Activated T-cell treated with anti-CD3 and anti-CD28 coated beads for 48 hours (primary cell): ENCODE measurements around the gene SCG3.

Experiments used
- DNase-seq: peaks from one replicate; pipeline ENCODE4 v3.0.0-alpha.2; 2020; ENCODE audit warnings: low read depth

SCG3 gene

DNA sequence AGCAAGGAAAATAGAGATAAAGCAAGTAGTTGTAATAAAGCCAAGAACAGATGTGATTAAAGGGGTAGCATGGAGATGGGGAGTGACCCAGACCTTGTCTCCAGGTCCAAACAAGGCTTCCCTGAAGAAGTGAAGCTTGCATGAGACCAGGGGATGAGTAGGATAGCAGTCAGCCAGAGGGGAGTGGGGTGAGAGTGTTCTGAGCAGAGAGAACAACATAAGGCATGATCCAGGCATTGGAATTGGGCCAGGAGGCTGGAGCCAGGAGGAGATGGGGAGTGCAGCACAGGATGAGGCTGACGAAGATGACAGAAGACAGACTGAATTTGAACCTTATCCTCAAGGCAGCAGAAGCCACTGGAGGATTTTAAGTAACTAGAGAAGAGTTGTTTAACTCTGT lies 77.3 kb downstream of the SCG3 start:
- no peak for DNase-seq

- DNase-seq: no peak
Observed at GRCh38 chr15:51759557-51760070, 78.3 kb downstream of the SCG3 start.

GRCh38 chr15:51760805-51761204 lies 79.5 kb downstream of the SCG3 start:
- no peak for DNase-seq

- no peak for DNase-seq
Observed at GRCh38 chr15:51765751-51766150, 84.4 kb downstream of the SCG3 start.

GRCh38 chr15:51766341-51766740 lies 85.0 kb downstream of the SCG3 start:
- no peak for DNase-seq

DNA sequence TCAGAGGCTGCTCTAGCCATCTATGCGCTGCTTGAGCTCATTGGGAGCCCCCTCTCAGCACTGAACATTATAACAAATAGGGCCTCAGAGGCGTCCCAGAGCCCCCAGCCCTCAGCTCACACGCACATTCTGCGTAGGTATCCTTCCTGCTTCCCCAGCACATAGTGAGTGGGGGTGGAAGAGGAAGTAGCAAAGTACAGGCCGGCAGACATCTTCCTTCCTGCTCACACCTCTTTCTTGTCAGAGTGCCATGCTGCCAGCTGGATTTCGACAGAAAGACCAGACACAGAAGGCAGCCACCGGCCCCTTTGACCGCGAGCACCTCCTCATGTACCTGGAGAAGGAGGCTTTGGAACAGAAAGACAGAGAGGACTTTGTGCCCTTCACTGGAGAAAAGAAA lies 86.7 kb downstream of the SCG3 start:
- DNase-seq: no peak
